Measurements from ENCODE around the gene RNF135.

Gene RNF135, protein sequence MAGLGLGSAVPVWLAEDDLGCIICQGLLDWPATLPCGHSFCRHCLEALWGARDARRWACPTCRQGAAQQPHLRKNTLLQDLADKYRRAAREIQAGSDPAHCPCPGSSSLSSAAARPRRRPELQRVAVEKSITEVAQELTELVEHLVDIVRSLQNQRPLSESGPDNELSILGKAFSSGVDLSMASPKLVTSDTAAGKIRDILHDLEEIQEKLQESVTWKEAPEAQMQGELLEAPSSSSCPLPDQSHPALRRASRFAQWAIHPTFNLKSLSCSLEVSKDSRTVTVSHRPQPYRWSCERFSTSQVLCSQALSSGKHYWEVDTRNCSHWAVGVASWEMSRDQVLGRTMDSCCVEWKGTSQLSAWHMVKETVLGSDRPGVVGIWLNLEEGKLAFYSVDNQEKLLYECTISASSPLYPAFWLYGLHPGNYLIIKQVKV

GRCh38 chr17:30970831-30971567 is at the start of gene RNF135:
RNF135 (plus strand) TSS chr17:30971039; CDS start chr17:30971074, 35 bp downstream.
- Histone ChIP-seq H3K27me3 (ENCODE audit: low read depth, low read length) (no peaks in the 10 kb centered on the region), H3K4me1 (ENCODE audit: low read length) (peaks cover 29% of the 10 kb centered on the region), H3K36me3 (replicated peaks; ENCODE audit: low read depth, low read length) (peaks cover 16% of the 10 kb centered on the region), H3K4me3 (ENCODE audit: low read length) (peak within 1 kb of the TSS; percentile 77), H3K9ac (ENCODE audit: low read length) (peak within 1 kb of the TSS; percentile 75), H2AFZ (ENCODE audit: low read depth, low read length) (peak within 1 kb of the TSS; percentile 90), H3K79me2 (ENCODE audit: low read length) (peaks cover 14% of the 10 kb centered on the region), H4K20me1 (ENCODE audit: insufficient read depth, low read length) (no peaks in the 10 kb centered on the region), H3K27ac (ENCODE audit: low read length) (peak within 1 kb of the TSS; percentile 60), H3K4me2 (ENCODE audit: low read length) (peak within 1 kb of the TSS; percentile 93), H3K9me3 (ENCODE audit: insufficient read depth, low read length) (peaks cover 5% of the 10 kb centered on the region; the same call in 1 of the 2 replicates)
- TF ChIP-seq, protein P1, sequence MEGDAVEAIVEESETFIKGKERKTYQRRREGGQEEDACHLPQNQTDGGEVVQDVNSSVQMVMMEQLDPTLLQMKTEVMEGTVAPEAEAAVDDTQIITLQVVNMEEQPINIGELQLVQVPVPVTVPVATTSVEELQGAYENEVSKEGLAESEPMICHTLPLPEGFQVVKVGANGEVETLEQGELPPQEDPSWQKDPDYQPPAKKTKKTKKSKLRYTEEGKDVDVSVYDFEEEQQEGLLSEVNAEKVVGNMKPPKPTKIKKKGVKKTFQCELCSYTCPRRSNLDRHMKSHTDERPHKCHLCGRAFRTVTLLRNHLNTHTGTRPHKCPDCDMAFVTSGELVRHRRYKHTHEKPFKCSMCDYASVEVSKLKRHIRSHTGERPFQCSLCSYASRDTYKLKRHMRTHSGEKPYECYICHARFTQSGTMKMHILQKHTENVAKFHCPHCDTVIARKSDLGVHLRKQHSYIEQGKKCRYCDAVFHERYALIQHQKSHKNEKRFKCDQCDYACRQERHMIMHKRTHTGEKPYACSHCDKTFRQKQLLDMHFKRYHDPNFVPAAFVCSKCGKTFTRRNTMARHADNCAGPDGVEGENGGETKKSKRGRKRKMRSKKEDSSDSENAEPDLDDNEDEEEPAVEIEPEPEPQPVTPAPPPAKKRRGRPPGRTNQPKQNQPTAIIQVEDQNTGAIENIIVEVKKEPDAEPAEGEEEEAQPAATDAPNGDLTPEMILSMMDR (IDR thresholded peaks at IDR 0.05; ENCODE audit: low read depth, low read length) = 0 out of 2 replicates have a peak, but pooled peaks have one; percentile 15
- no peak for TF ChIP-seq EZH2phosphoT487 (IDR thresholded peaks at IDR 0.05; ENCODE audit: low read depth)

DNA sequence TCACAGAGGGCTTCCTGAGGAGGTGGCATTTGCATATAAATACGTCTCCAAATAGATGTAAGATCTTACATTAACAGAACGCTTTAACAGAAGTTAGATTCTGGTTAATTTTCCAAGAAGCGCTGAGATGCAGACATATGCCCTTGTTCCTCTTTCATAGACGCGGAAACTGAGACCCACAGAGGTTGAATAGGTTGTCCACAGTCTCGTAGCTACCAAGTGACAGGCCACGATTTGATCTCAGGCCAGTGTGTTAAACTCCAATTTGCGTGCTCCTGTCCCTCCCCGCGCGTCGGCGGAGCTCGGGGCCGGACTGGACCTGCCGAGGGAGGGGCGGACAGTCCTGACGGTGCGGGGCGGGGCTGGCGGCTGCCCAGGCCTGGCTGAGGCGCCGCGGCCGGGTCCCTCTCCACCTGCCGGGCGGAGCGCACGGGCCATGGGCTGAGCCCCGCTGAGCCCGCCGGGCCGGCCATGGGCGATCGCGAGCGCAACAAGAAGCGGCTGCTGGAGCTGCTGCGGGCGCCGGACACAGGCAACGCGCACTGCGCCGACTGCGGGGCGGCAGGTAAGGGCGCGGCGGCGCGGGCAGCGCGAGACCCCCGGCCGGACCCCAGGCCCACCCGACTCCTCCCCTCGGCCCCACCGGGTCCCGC is 49.2 kb upstream of the RNF135 start, which contains the start of gene ADAP2:
Gene ADAP2 (plus strand): TSS at position 402 of the 653 bp plus-strand sequence. CDS start 70 bp downstream, at position 472.
- no peaks in the 10 kb centered on the region for H3K79me2 ChIP-seq (ENCODE audit: low read length)
- TF ChIP-seq, protein P1 (IDR thresholded peaks at IDR 0.05; ENCODE audit: low read depth, low read length) = no peak
- TF ChIP-seq EZH2phosphoT487 (IDR thresholded peaks at IDR 0.05; ENCODE audit: low read depth) = no peak
- H3K9ac ChIP-seq (ENCODE audit: low read length) = peak within 1 kb of the TSS; percentile 58
- no peaks in the 10 kb centered on the region for H3K36me3 ChIP-seq (replicated peaks; ENCODE audit: low read depth, low read length)
- peak within 1 kb of the TSS; percentile 95 for H2AFZ ChIP-seq (ENCODE audit: low read depth, low read length)
- H3K4me2 ChIP-seq (ENCODE audit: low read length) = peak within 1 kb of the TSS; percentile 91
- H4K20me1 ChIP-seq (ENCODE audit: insufficient read depth, low read length) = no peaks in the 10 kb centered on the region
- H3K27me3 ChIP-seq (ENCODE audit: low read depth, low read length) = peaks cover 18% of the 10 kb centered on the region; the same call in 1 of the 2 replicates
- H3K4me1 ChIP-seq (ENCODE audit: low read length) = peaks cover 17% of the 10 kb centered on the region
- no peaks in the 10 kb centered on the region for H3K9me3 ChIP-seq (ENCODE audit: insufficient read depth, low read length)
- H3K27ac ChIP-seq (ENCODE audit: low read length) = no peak within 1 kb of the TSS
- peak within 1 kb of the TSS; percentile 83 for H3K4me3 ChIP-seq (ENCODE audit: low read length)

DNA sequence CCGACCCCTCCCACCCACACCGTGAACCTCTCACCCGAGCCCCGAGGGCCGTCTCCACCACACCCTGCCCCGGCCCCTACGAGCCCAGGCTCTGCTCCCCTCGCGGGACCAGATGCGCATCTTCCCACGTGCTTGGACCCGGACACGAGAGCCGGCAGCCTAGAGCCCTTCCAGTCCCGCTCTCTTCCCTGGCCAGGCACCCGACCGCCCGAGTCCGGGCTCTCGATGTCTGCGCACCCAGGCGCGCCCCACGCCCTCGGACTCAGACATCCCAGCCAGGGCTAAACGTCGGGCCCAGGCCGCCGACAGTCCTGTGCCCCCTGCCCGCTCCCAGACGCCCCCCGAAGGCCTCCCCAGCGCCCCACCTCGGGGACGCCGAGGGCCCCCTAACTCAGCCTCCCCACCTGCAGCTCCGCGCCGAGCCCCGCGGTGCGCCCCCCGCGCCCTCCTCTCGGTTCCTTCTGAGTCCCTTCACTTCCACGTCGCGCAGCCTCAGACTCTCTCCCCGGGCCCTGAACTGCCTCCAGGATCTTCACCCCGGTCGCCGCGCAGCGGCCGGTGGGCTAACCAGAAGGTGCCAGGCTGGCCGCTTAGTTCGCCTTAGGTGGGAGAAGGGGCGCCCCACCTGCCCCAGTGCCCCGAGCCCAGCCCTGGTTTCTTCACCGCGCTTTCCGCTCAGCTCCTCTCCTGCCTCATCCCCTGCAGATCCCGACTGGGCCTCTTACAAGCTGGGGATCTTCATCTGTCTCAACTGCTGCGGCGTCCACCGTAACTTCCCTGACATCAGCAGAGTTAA is 48.4 kb upstream of the RNF135 start:
- TF ChIP-seq, protein P1 (IDR thresholded peaks at IDR 0.05; ENCODE audit: low read depth, low read length) = no peak
- no peak for TF ChIP-seq EZH2phosphoT487 (IDR thresholded peaks at IDR 0.05; ENCODE audit: low read depth)
- H3K4me2 ChIP-seq (ENCODE audit: low read length) = peak overlapping the region; percentile 91
- H3K36me3 ChIP-seq (replicated peaks; ENCODE audit: low read depth, low read length) = no peaks in the 10 kb centered on the region
- H3K27me3 ChIP-seq (ENCODE audit: low read depth, low read length) = peaks cover 18% of the 10 kb centered on the region; the same call in 1 of the 2 replicates
- peak overlapping the region; percentile 95; the same call in 1 of the 2 replicates for H2AFZ ChIP-seq (ENCODE audit: low read depth, low read length)
- no peak overlapping the region for H3K27ac ChIP-seq (ENCODE audit: low read length)
- no peaks in the 10 kb centered on the region for H4K20me1 ChIP-seq (ENCODE audit: insufficient read depth, low read length)
- H3K4me1 ChIP-seq (ENCODE audit: low read length) = peaks cover 22% of the 10 kb centered on the region
- H3K9ac ChIP-seq (ENCODE audit: low read length) = peak overlapping the region; percentile 58
- no peaks in the 10 kb centered on the region for H3K79me2 ChIP-seq (ENCODE audit: low read length)
- H3K4me3 ChIP-seq (ENCODE audit: low read length) = peak overlapping the region; percentile 83
- no peaks in the 10 kb centered on the region for H3K9me3 ChIP-seq (ENCODE audit: insufficient read depth, low read length)
